ENCODE results near the gene TBL1X. TPM values are rescaled to one million over a fixed set of nuclear protein-coding genes. Genes with fewer than 3 reads are reported as not detected.

TBL1X gene
- total RNA-seq, 1 donor from 2014 or later, result 21.4 TPM

GRCh38 chrX:9436812-9437211 lies 28.0 kb upstream of the TBL1X start:
- no peak for TF ChIP-seq CTCF (IDR thresholded peaks at IDR 0.05)
- no peaks in the 10 kb centered on the region for H3K27me3 Mint-ChIP-seq (ENCODE audit: low read depth)
- peaks cover 10% of the 10 kb centered on the region for H3K4me1 Mint-ChIP-seq (ENCODE audit: low read depth)
- no peak for DNase-seq (ENCODE audit: low spot score)
- peaks cover 9% of the 10 kb centered on the region for H3K9me3 Mint-ChIP-seq (ENCODE audit: low read depth)
- no peak overlapping the region for H3K27ac Mint-ChIP-seq (ENCODE audit: unreplicated experiment)
- H3K4me3 Mint-ChIP-seq (ENCODE audit: unreplicated experiment), result no peak overlapping the region
- no peaks in the 10 kb centered on the region for H3K36me3 Mint-ChIP-seq (ENCODE audit: low read depth)

- peaks cover 10% of the 10 kb centered on the region for H3K4me1 Mint-ChIP-seq (ENCODE audit: low read depth)
- H3K9me3 Mint-ChIP-seq (ENCODE audit: low read depth), result peaks cover 12% of the 10 kb centered on the region
Measured at GRCh38 chrX:9438933-9439494, 25.8 kb upstream of the TBL1X start.

GRCh38 chrX:9440116-9440844 lies 24.6 kb upstream of the TBL1X start:
- peaks cover 16% of the 10 kb centered on the region for H3K4me1 Mint-ChIP-seq (ENCODE audit: low read depth)
- peaks cover 12% of the 10 kb centered on the region for H3K9me3 Mint-ChIP-seq (ENCODE audit: low read depth)
- H3K4me3 Mint-ChIP-seq (ENCODE audit: unreplicated experiment), result no peak overlapping the region
- peaks cover 2% of the 10 kb centered on the region for H3K36me3 Mint-ChIP-seq (ENCODE audit: low read depth)
- no peaks in the 10 kb centered on the region for H3K27me3 Mint-ChIP-seq (ENCODE audit: low read depth)
- no peak for DNase-seq (ENCODE audit: low spot score)
- H3K27ac Mint-ChIP-seq (ENCODE audit: unreplicated experiment), result no peak overlapping the region
- TF ChIP-seq CTCF (IDR thresholded peaks at IDR 0.05), result no peak

More at GRCh38 chrX:9438933-9439494, 25.8 kb upstream of the TBL1X start:
- TF ChIP-seq CTCF (IDR thresholded peaks at IDR 0.05), result no peak
- H3K27me3 Mint-ChIP-seq (ENCODE audit: low read depth), result no peaks in the 10 kb centered on the region
- no peak for DNase-seq (ENCODE audit: low spot score)
- no peaks in the 10 kb centered on the region for H3K36me3 Mint-ChIP-seq (ENCODE audit: low read depth)
- H3K4me3 Mint-ChIP-seq (ENCODE audit: unreplicated experiment), result no peak overlapping the region
- H3K27ac Mint-ChIP-seq (ENCODE audit: unreplicated experiment), result no peak overlapping the region

- Mint-ChIP-seq H3K4me3 (ENCODE audit: unreplicated experiment) (no peak overlapping the region), H3K36me3 (ENCODE audit: low read depth) (peaks cover 2% of the 10 kb centered on the region), H3K27ac (ENCODE audit: unreplicated experiment) (no peak overlapping the region), H3K27me3 (ENCODE audit: low read depth) (no peaks in the 10 kb centered on the region), H3K9me3 (ENCODE audit: low read depth) (peaks cover 12% of the 10 kb centered on the region), H3K4me1 (ENCODE audit: low read depth) (peaks cover 16% of the 10 kb centered on the region)
- TF ChIP-seq CTCF (IDR thresholded peaks at IDR 0.05), result no peak
- no peak for DNase-seq (ENCODE audit: low spot score)
Measured at GRCh38 chrX:9442056-9442455, 22.8 kb upstream of the TBL1X start.

GRCh38 chrX:9443327-9443726 lies 21.5 kb upstream of the TBL1X start:
- Mint-ChIP-seq H3K9me3 (ENCODE audit: low read depth) (peaks cover 12% of the 10 kb centered on the region), H3K4me1 (ENCODE audit: low read depth) (peaks cover 16% of the 10 kb centered on the region), H3K4me3 (ENCODE audit: unreplicated experiment) (no peak overlapping the region), H3K36me3 (ENCODE audit: low read depth) (peaks cover 2% of the 10 kb centered on the region), H3K27me3 (ENCODE audit: low read depth) (no peaks in the 10 kb centered on the region), H3K27ac (ENCODE audit: unreplicated experiment) (no peak overlapping the region)
- no peak for TF ChIP-seq CTCF (IDR thresholded peaks at IDR 0.05)
- no peak for DNase-seq (ENCODE audit: low spot score)

Data from chondrocyte (in vitro differentiated cells).